ENCODE results near the gene CYP4F22. TPM values are rescaled to one million over a fixed set of nuclear protein-coding genes. Genes with fewer than 3 reads are reported as not detected.

Gene CYP4F22
- not detected in 2 replicates for total RNA-seq

GRCh38 chr19:15508035-15508710 lies at the start of gene CYP4F22:
TSS of gene CYP4F22 (plus strand) at chr19:15508525. CDS start at chr19:15525337, 16,812 bp downstream.

GRCh38 chr19:15464394-15465385 lies 43.6 kb upstream of the CYP4F22 start, which contains the start of gene RASAL3:
TSS of gene RASAL3 (minus strand) at chr19:15464544. CDS start at chr19:15464358, 186 bp downstream.

GRCh38 chr19:15479391-15480345 lies 28.7 kb upstream of the CYP4F22 start, which contains the start of gene PGLYRP2:
TSS of gene PGLYRP2 (minus strand) at chr19:15479501. CDS start at chr19:15479371, 130 bp downstream.

Other genes starting within 250 kb of the CYP4F22 start
- 18.0 and 19.4 TPM in 2 replicates for gene BRD4, start 176.0 kb upstream of the CYP4F22 start, total RNA-seq
- gene AKAP8, start 128.7 kb upstream of the CYP4F22 start, total RNA-seq = 17.0 and 17.7 TPM in 2 replicates
- gene AKAP8L, start 89.5 kb upstream of the CYP4F22 start, total RNA-seq = 60.5 and 66.3 TPM in 2 replicates
- gene WIZ, start 58.6 kb upstream of the CYP4F22 start, total RNA-seq = 15.3 and 22.3 TPM in 2 replicates
- 0.15 TPM in 1 of 2 replicates, not detected in the other for gene RASAL3, start 44.0 kb upstream of the CYP4F22 start, total RNA-seq
- not detected in 2 replicates for gene PGLYRP2, start 29.0 kb upstream of the CYP4F22 start, total RNA-seq
- not detected in 2 replicates for gene CYP4F8, start 106.7 kb downstream of the CYP4F22 start, total RNA-seq
- gene CYP4F3, start 132.4 kb downstream of the CYP4F22 start, total RNA-seq = not detected in 2 replicates
- not detected in 2 replicates for gene CYP4F12, start 164.6 kb downstream of the CYP4F22 start, total RNA-seq
- gene OR10H2, start 219.5 kb downstream of the CYP4F22 start, total RNA-seq = not detected in 2 replicates
- gene OR10H3, start 229.5 kb downstream of the CYP4F22 start, total RNA-seq = not detected in 2 replicates

Measured in smooth muscle cell of trachea (primary cell).